Measurements from ENCODE around the gene SP2. TPM values are rescaled to one million over a fixed set of nuclear protein-coding genes. Genes with fewer than 3 reads are reported as not detected.
A peak's percentile ranks its signal among the peaks of the same experiment; 100 is the strongest.
"Not testable (repeated sequence)": the region's sequence is repeated elsewhere in the genome, so short reads cannot be mapped to it uniquely, and the experiment has no call there.

The SP2 gene
- total RNA-seq, 2 donors from 2014 or later: 27.6 to 33.5 TPM

DNA sequence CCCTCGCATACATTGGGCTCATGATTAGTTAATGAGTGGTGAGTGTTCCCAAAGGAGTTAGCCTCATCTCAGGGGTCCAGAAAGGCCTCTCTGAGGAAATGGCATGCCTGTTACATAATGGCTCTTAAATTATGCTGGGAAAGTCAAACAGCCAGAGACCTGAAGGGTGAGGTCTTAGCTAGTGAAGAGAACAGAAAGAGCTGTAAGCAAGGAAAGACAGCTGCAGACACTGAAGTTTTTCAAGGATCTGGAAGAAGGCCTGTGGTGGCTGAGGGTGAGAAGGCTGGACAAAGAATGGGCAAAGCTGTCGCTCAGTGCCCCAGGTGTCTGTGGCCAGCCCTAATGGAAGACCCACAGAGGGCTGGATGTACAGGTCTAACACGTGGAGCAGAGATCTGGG lies 10.4 kb downstream of the SP2 start:
- Mint-ChIP-seq H3K4me3 (no peak overlapping the region), H3K4me1 (ENCODE audit: low read depth) (peaks cover 16% of the 10 kb centered on the region), H3K27ac (no peak overlapping the region), H3K27me3 (ENCODE audit: low read depth) (no peaks in the 10 kb centered on the region), H3K9me3 (no peaks in the 10 kb centered on the region), H3K36me3 (ENCODE audit: insufficient read depth in 2 of 2) (peaks cover 0 to 2% of the 10 kb centered on the region in 2 donors)
- no peak for DNase-seq
- ATAC-seq (replicated peaks in 1 of 2): no peak

DNA sequence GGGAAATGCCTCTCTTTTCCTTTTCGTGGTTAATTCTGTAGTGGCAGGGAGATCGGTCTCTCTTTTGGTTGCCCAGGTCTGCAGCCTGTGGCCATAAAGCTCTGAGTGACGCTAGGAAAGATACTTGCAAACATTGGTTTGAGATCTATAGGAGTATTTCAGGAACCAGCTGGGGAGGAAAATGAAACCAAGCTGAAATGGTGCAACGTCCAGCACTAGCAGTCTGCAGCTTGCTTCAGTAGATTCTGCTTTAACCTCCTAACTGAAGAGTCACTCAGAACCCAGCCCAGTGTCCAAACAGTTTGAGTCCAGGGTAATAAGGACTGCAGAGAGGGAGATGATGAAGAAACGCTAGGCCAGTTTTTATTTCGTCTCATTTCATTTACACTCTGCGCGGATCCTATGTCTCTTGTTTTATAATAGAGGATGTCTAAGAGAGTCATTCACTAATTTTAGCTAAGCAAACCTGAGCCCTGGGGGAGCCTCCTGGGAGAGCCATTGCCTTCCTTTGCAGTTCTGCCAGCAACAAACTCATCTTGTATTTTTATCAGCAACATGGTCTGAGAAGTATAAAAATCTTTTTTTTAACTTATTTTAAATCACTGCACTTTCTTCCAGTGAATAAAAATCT lies 12.0 kb downstream of the SP2 start:
- ATAC-seq (replicated peaks in 1 of 2): no peak
- peaks cover 0 to 2% of the 10 kb centered on the region in 2 donors for H3K36me3 Mint-ChIP-seq (ENCODE audit: insufficient read depth in 2 of 2)
- no peak overlapping the region for H3K27ac Mint-ChIP-seq
- no peak for DNase-seq
- H3K27me3 Mint-ChIP-seq (ENCODE audit: low read depth): no peaks in the 10 kb centered on the region
- H3K4me1 Mint-ChIP-seq (ENCODE audit: low read depth): peaks cover 5% of the 10 kb centered on the region
- no peaks in the 10 kb centered on the region for H3K9me3 Mint-ChIP-seq
- H3K4me3 Mint-ChIP-seq: no peak overlapping the region

DNA sequence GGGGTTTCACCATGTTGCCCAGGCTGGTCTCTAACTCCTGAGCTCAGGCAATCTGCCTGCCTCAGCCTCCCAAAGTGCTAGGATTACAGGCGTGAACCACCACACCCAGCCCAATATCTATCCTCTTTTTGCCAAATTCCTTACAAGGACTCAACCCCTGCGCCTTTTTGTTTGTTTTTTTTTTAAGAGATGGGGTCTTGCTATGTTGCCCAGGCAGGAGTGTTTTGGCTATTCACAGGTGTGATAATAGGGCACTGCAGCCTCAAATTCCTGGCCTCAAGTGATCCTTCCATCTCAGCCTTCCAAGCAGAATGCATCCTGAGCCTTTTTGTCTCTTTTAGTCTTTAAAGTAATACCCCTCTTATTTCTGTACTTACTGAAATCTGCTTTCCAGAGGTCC lies 17.0 kb downstream of the SP2 start:
- DNase-seq (no peak), ATAC-seq (replicated peaks in 1 of 2) (no peak)
- Mint-ChIP-seq H3K9me3 (no peaks in the 10 kb centered on the region), H3K27me3 (ENCODE audit: low read depth) (no peaks in the 10 kb centered on the region), H3K36me3 (ENCODE audit: insufficient read depth in 2 of 2) (peaks cover 3 to 4% of the 10 kb centered on the region in 2 donors), H3K27ac (peak overlapping the region; percentile 15), H3K4me1 (ENCODE audit: low read depth) (peaks cover 6% of the 10 kb centered on the region), H3K4me3 (no peak overlapping the region)

DNA sequence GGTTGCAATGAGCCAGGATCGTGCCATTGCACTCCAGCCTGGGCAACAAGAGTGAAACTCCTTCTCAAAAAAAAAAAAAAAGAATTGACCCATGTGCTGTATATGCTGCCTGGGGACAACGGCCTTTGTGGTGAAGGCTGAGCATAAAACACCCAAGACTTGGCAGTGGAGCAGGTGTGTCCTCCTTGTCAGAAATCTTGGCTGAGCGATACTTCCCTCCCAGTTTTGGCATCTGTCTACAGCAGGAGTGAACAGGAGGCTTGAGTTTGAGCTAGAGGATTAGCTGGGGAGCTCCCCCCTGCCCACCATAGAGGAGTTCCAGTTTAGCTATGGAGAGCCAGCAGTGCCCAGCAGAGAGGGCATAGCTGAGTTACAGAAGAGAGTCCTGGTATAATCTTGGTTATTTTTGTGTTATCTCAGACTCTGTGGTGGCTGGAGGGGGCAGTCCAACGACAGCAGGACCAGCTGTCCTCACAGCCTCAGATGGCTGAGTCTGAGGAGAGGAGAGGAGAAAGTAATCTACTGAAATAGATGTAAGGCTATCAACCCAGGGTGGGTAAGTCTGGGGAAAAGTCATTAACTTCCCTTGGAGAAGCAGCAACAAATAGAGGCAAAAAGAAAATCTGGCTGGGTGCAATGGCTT lies 18.4 kb downstream of the SP2 start:
- Mint-ChIP-seq H3K36me3 (ENCODE audit: insufficient read depth in 2 of 2) (peaks cover 3 to 5% of the 10 kb centered on the region in 2 donors), H3K4me1 (ENCODE audit: low read depth) (peaks cover 10% of the 10 kb centered on the region), H3K9me3 (no peaks in the 10 kb centered on the region), H3K4me3 (no peak overlapping the region), H3K27me3 (ENCODE audit: low read depth) (no peaks in the 10 kb centered on the region), H3K27ac (no peak overlapping the region)
- no peak for ATAC-seq (replicated peaks in 1 of 2)
- DNase-seq: no peak

DNA sequence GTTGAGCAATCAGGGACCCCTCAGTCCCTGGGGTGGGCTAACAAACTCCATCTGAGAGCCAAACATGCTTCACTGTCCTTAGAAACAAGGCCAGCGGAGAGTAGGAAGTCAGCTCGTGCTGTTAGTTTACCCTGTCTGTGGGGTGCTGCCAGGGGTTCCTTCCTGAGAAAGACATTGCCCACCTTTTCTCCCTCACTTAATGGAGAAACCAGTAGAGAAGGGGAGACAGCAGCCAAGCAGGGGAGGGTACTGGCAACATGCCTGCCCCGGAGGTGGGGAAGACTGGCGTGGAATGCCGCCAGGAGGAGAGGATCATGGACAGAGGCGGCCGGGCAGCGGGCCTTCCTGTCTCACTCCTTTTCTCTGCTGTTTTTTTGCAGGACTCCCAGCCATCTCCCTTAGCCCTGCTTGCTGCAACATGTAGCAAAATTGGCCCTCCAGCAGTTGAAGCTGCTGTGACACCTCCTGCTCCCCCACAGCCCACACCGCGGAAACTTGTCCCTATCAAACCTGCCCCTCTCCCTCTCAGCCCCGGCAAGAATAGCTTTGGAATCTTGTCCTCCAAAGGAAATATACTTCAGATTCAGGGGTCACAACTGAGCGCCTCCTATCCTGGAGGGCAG lies 19.9 kb downstream of the SP2 start:
- ATAC-seq (replicated peaks in 1 of 2) (no peak), DNase-seq (no peak)
- Mint-ChIP-seq H3K9me3 (no peaks in the 10 kb centered on the region), H3K27ac (no peak overlapping the region), H3K27me3 (ENCODE audit: low read depth) (no peaks in the 10 kb centered on the region), H3K4me3 (no peak overlapping the region), H3K4me1 (ENCODE audit: low read depth) (peaks cover 10% of the 10 kb centered on the region), H3K36me3 (ENCODE audit: insufficient read depth in 2 of 2) (peaks cover 7 to 8% of the 10 kb centered on the region in 2 donors)

DNA sequence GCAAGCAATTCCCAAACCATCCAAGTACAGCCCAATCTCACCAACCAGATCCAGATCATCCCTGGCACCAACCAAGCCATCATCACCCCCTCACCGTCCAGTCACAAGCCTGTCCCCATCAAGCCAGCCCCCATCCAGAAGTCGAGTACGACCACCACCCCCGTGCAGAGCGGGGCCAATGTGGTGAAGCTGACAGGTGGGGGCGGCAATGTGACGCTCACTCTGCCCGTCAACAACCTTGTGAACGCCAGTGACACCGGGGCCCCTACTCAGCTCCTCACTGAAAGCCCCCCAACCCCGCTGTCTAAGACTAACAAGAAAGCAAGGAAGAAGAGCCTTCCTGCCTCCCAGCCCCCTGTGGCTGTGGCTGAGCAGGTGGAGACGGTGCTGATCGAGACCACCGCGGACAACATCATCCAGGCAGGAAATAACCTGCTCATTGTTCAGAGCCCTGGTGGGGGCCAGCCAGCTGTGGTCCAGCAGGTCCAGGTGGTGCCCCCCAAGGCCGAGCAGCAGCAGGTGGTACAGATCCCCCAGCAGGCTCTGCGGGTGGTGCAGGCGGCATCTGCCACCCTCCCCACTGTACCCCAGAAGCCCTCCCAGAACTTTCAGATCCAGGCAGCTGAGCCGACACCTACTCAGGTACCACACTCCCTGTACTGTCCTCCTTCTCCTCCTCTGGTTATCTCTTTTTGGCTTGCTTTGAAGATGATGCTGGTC lies 20.6 kb downstream of the SP2 start:
- Mint-ChIP-seq H3K27me3 (ENCODE audit: low read depth) (no peaks in the 10 kb centered on the region), H3K36me3 (ENCODE audit: insufficient read depth in 2 of 2) (peaks cover 7 to 8% of the 10 kb centered on the region in 2 donors), H3K27ac (no peak overlapping the region), H3K4me1 (ENCODE audit: low read depth) (peaks cover 10% of the 10 kb centered on the region), H3K4me3 (no peak overlapping the region), H3K9me3 (no peaks in the 10 kb centered on the region)
- ATAC-seq (replicated peaks in 1 of 2): no peak
- no peak for DNase-seq

DNA sequence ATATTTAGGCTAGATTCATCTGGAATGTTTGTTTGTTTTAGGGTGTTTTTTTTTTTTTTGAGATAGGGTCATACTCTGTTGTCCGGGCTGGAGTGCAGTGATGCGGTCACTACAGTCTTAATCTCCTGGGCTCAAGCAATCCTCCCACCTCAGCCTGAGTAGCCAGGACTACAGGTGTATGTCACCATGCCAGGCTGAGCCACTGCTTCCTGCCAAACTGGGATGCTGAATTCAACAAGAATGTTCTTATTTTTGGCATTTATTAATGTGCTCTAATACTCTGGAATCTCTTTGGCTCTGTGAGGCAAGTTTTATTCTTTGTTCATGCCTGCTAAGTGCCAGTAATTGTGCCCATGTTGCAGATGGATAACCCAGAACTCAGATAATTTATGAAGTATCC lies 21.5 kb downstream of the SP2 start:
- H3K4me3 Mint-ChIP-seq: no peak overlapping the region
- H3K4me1 Mint-ChIP-seq (ENCODE audit: low read depth): peaks cover 10% of the 10 kb centered on the region
- H3K27me3 Mint-ChIP-seq (ENCODE audit: low read depth): no peaks in the 10 kb centered on the region
- no peak for DNase-seq
- H3K36me3 Mint-ChIP-seq (ENCODE audit: insufficient read depth in 2 of 2): peaks cover 7 to 8% of the 10 kb centered on the region in 2 donors
- ATAC-seq (replicated peaks in 1 of 2): no peak
- H3K9me3 Mint-ChIP-seq: no peaks in the 10 kb centered on the region
- no peak overlapping the region for H3K27ac Mint-ChIP-seq

DNA sequence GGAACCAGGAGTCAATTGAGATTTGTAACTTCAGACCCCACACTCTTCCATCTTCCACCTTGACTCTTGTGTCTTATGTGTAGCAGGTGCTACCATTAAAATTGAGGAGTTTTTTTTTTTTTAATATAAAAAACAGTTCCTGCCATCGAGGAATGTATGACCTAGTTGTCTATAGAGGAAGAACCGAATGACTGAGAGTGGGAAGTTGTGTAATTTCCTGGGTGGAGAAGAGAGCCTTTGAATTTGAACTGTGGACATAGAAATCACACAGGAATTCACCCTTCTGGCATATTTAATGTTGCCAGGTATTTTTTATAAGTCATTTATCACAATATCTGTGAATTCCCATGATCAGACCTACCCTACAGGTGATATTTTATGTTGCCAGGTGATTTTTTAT lies 22.0 kb downstream of the SP2 start:
- no peaks in the 10 kb centered on the region for H3K27me3 Mint-ChIP-seq (ENCODE audit: low read depth)
- no peak overlapping the region for H3K27ac Mint-ChIP-seq
- ATAC-seq (replicated peaks in 1 of 2) (no peak), DNase-seq (no peak)
- peaks cover 7 to 8% of the 10 kb centered on the region in 2 donors for H3K36me3 Mint-ChIP-seq (ENCODE audit: insufficient read depth in 2 of 2)
- no peaks in the 10 kb centered on the region for H3K9me3 Mint-ChIP-seq
- no peak overlapping the region for H3K4me3 Mint-ChIP-seq
- H3K4me1 Mint-ChIP-seq (ENCODE audit: low read depth): peaks cover 10% of the 10 kb centered on the region

DNA sequence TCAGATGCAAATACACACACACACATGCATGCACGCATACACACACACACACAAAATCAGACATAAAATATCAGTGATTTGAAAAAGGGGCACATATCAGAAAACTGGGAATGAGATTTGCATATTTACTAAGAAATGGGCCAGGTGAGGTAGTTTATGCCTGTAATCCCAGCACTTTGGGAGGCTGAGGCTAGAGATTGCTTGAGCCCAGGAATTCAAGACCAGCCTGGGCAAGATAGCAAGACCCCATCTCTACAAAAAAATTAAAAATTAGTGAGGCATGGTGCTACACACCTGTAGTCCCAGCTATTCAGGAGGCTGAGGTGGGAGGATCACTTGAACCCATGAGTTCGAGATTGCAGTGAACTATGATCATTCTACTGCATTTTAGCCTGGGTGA lies 23.0 kb downstream of the SP2 start:
- no peak for ATAC-seq (replicated peaks in 1 of 2)
- Mint-ChIP-seq H3K36me3 (ENCODE audit: insufficient read depth in 2 of 2) (peaks cover 8 to 10% of the 10 kb centered on the region in 2 donors), H3K9me3 (no peaks in the 10 kb centered on the region), H3K27me3 (ENCODE audit: low read depth) (no peaks in the 10 kb centered on the region), H3K4me3 (no peak overlapping the region), H3K4me1 (ENCODE audit: low read depth) (peaks cover 10% of the 10 kb centered on the region), H3K27ac (no peak overlapping the region)
- no peak for DNase-seq

DNA sequence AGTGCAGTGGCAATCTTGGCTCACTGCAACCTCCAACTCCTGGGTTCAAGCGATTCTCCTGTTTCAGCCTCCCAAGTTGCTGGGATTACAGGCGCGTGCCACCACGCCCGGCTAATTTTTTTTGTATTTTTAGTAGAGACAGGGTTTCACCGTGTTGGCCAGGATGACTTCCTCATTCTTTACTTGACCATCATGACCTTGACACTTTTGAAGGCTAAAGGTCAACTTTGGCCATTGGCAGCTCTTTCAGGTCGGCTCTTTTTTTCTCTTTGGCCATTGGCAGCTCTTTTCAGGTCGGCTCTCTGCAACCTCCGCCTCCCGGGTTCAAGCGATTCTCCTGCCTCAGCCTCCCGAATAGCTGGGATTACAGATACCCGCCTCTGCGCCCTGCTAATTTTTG lies 23.9 kb downstream of the SP2 start:
- peaks cover 10% of the 10 kb centered on the region for H3K4me1 Mint-ChIP-seq (ENCODE audit: low read depth)
- not testable (repeated sequence) for H3K27me3 Mint-ChIP-seq (ENCODE audit: low read depth); ATAC-seq (replicated peaks in 1 of 2); H3K9me3 Mint-ChIP-seq; DNase-seq; H3K4me3 Mint-ChIP-seq
- peaks cover 8 to 11% of the 10 kb centered on the region in 2 donors for H3K36me3 Mint-ChIP-seq (ENCODE audit: insufficient read depth in 2 of 2)
- peak overlapping the region; percentile 77 for H3K27ac Mint-ChIP-seq

DNA sequence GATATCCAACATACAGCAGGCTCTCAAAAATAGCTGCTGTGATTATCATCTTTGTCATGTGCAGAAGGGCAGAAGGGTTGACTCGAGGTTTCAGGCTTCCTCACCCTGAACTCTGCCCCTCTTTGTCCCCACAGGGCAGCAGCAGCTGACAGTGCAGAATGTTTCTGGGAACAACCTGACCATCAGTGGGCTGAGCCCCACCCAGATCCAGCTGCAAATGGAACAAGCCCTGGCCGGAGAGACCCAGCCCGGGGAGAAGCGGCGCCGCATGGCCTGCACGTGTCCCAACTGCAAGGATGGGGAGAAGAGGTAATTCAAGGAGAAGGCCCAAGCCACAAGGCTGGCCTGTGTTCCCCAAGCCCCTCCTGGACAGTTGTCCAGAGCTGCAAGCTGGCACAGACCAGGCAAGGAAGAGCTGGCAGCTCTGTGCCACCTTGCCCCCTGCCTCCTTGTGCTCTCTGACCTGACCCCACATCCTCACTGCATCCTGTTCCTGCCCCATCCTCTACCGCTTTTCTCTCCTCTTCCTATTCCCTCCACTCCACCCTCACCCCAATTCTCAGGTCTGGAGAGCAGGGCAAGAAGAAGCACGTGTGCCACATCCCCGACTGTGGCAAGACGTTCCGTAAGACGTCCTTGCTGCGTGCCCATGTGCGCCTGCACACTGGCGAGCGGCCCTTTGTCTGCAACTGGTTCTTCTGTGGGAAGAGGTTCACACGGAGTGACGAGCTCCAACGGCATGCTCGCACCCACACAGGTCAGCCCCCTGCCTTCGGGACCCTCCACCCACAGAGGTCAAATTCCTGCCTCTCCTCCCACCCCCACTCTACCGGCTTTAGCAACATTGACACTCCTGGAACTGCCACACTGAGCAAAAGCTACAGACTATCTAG lies 29.0 kb downstream of the SP2 start:
- ATAC-seq (replicated peaks in 1 of 2) (no peak), DNase-seq (no peak)
- Mint-ChIP-seq H3K4me3 (no peak overlapping the region), H3K36me3 (ENCODE audit: insufficient read depth in 2 of 2) (peaks cover 8 to 23% of the 10 kb centered on the region in 2 donors), H3K9me3 (no peaks in the 10 kb centered on the region), H3K4me1 (ENCODE audit: low read depth) (peaks cover 9% of the 10 kb centered on the region), H3K27me3 (ENCODE audit: low read depth) (no peaks in the 10 kb centered on the region), H3K27ac (no peak overlapping the region)

DNA sequence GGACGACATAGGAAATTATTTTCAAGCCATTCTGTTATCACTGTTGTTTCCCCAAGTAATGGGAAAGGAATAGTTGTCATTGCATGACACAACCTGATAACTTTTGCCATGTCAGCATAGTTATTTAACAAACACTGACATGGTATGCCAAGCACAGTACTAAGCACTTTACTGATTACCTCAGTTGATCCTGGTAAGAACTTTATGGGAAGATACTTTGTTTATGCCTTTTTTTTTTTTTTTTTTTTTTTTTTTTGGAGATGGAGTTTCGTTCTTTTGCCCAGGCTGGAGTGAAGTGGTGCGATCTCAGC lies 29.6 kb downstream of the SP2 start:
- H3K27me3 Mint-ChIP-seq (ENCODE audit: low read depth): no peaks in the 10 kb centered on the region
- no peaks in the 10 kb centered on the region for H3K9me3 Mint-ChIP-seq
- H3K27ac Mint-ChIP-seq: no peak overlapping the region
- peaks cover 8 to 21% of the 10 kb centered on the region in 2 donors for H3K36me3 Mint-ChIP-seq (ENCODE audit: insufficient read depth in 2 of 2)
- ATAC-seq (replicated peaks in 1 of 2) (no peak), DNase-seq (no peak)
- no peak overlapping the region for H3K4me3 Mint-ChIP-seq
- peaks cover 9% of the 10 kb centered on the region for H3K4me1 Mint-ChIP-seq (ENCODE audit: low read depth)

Data from activated T-cell treated with anti-CD3 and anti-CD28 coated beads, Interleukin-2, amount 50 U/mL, for 72 hours (primary cell).